Prostate gland (tissue), 2 donors: ENCODE data around the gene FAM118B. TPM values are rescaled to one million over a fixed set of nuclear protein-coding genes. Genes with fewer than 3 reads are reported as not detected.

Experiments used
- DNase-seq: peaks from one replicate; pipeline ENCODE4 v3.0.0-alpha.2; 2019; ENCODE audit warnings: low spot score
- H3K27ac ChIP-seq, 2 donors: fragments of 200-600 bp; sonication (generic); 2 replicates each; pipeline ENCODE4 v1.5.1; 2017 to 2019
- H3K27me3 ChIP-seq: fragments of 200-600 bp; sonication (generic); replicated peaks from 2 replicates; pipeline ENCODE4 v1.5.1; 2019; ENCODE audit not compliant: insufficient read depth
- H3K36me3 ChIP-seq, 2 donors: fragments of 200-600 bp; sonication (generic); 1 replicate in 1 of 2; 2 replicates in 1 of 2; pipeline versions ENCODE4 v1.5.1 to v1.8.1; 2017 to 2019
- H3K4me1 ChIP-seq: fragments of 200-600 bp; sonication (generic); replicated peaks from 2 replicates; pipeline ENCODE4 v1.5.1; 2019
- H3K4me3 ChIP-seq, 2 donors: fragments of 200-600 bp; sonication (generic); 2 replicates each; pipeline ENCODE4 v1.5.1; 2017 to 2019
- H3K9me3 ChIP-seq: fragments of 200-600 bp; sonication (generic); 2 replicates; pipeline ENCODE4 v1.5.1; 2017
- POLR2A ChIP-seq: fragments of 450-650 bp; IDR thresholded peaks from one replicate; pipeline ENCODE4 v1.6.1; 2016; ENCODE audit warnings: antibody characterized with exemption, mild to moderate bottlenecking
- POLR2AphosphoS5 ChIP-seq: sonication (generic); formaldehyde crosslinking; IDR thresholded peaks from one replicate; pipeline ENCODE4 v1.6.1; 2017; ENCODE audit warnings: antibody characterized with exemption
- WGBS: methylation state at CpG from one replicate; pipeline ENCODE4 v1.1.5; 2018; 5-methylcytosine and 5-hydroxymethylcytosine counted together
- intact Hi-C: fragments of 100-400 bp; cut with DNase I; formaldehyde crosslinking; loops from one replicate; pipeline ENCODE4 v1.14.2; 2022
- total RNA-seq, 2 donors: library from RNA; depleted of rRNA; stranded (reverse); fragments of >200 nt; gene quantifications; one replicate each; pipeline ENCODE4 v1.1.0, GENCODE V29; 2016
- TF ChIP-seq, protein P1 (sequence below), 4 experiments: fragments of 200-600 bp in 2 of 4; fragments of 450-650 bp in 2 of 4; sonication (generic) in 2 of 4; IDR thresholded peaks; 1 replicate in 3 of 4; 2 replicates in 1 of 4; pipeline ENCODE4 v1.5.1; 2016 to 2019; ENCODE audit warnings: antibody characterized with exemption in 4 of 4, mild to moderate bottlenecking in 2 of 4, moderate library complexity in 2 of 4

FAM118B gene
- total RNA-seq, 2 donors from 2014 or later, result 18.9 to 21.7 TPM

DNA sequence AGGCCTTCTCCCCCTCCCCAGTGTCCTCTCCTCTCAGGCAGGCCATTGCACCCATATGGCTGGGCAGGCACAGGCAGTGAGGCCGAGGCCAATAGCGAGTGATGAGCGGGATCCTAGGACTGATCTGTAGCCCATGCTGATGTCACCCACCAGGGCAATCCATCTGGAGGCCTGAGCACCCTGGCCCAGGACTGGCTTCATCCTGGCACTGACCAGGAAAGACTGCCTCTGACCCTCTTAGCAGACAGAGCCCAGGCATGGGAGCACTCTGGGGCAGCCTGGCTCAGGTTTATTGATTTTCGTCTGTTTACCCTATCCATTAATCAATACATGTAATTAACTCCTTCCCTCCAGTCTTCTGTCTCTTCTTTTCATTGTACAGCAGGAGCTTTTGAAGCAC lies 66.2 kb downstream of the FAM118B start:
- H3K9me3 ChIP-seq, result no peaks in the 10 kb centered on the region
- no peak for DNase-seq
- 92% methylated on average over 4 of the region's 4 CpGs for WGBS
- no peak overlapping the region for H3K4me3 ChIP-seq
- no peaks in the 10 kb centered on the region for H3K27me3 ChIP-seq
- H3K27ac ChIP-seq, result no peak overlapping the region
- no peaks in the 10 kb centered on the region for H3K4me1 ChIP-seq
- intact Hi-C loops, result no loop called here
- H3K36me3 ChIP-seq, result no peaks in the 10 kb centered on the region
- no peak for TF ChIP-seq POLR2AphosphoS5
- TF ChIP-seq POLR2A, result no peak
- TF ChIP-seq, protein P1, sequence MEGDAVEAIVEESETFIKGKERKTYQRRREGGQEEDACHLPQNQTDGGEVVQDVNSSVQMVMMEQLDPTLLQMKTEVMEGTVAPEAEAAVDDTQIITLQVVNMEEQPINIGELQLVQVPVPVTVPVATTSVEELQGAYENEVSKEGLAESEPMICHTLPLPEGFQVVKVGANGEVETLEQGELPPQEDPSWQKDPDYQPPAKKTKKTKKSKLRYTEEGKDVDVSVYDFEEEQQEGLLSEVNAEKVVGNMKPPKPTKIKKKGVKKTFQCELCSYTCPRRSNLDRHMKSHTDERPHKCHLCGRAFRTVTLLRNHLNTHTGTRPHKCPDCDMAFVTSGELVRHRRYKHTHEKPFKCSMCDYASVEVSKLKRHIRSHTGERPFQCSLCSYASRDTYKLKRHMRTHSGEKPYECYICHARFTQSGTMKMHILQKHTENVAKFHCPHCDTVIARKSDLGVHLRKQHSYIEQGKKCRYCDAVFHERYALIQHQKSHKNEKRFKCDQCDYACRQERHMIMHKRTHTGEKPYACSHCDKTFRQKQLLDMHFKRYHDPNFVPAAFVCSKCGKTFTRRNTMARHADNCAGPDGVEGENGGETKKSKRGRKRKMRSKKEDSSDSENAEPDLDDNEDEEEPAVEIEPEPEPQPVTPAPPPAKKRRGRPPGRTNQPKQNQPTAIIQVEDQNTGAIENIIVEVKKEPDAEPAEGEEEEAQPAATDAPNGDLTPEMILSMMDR (IDR thresholded peaks at IDR 0.05), result no peak

DNA sequence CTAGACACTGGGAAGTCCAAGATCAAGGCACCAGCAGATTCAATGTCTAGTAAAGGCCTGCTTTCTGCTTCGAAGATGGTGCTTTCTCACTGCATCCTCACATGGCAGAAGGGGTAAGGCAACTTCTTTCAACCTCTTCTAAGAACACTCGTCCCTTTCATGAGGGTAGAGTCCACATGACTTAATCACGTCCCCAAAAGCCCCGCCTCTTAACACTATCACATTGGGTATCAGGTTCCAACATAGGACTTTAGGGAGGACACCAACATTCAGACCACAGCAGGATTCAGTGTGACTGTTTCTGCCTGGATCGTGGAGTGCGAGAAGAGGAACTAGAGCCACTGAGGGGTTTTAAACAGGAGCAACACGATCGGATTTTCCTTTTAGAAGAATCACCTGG lies 67.6 kb downstream of the FAM118B start:
- no peak for DNase-seq
- no peaks in the 10 kb centered on the region for H3K9me3 ChIP-seq
- H3K27ac ChIP-seq, result no peak overlapping the region
- intact Hi-C loops, result no loop called here
- H3K36me3 ChIP-seq, result no peaks in the 10 kb centered on the region
- no peak overlapping the region for H3K4me3 ChIP-seq
- H3K4me1 ChIP-seq, result no peaks in the 10 kb centered on the region
- 74% methylated on average over 8 of the region's 8 CpGs for WGBS
- no peak for TF ChIP-seq POLR2A
- no peak for TF ChIP-seq POLR2AphosphoS5
- TF ChIP-seq, protein P1 (IDR thresholded peaks at IDR 0.05), result no peak
- no peaks in the 10 kb centered on the region for H3K27me3 ChIP-seq

DNA sequence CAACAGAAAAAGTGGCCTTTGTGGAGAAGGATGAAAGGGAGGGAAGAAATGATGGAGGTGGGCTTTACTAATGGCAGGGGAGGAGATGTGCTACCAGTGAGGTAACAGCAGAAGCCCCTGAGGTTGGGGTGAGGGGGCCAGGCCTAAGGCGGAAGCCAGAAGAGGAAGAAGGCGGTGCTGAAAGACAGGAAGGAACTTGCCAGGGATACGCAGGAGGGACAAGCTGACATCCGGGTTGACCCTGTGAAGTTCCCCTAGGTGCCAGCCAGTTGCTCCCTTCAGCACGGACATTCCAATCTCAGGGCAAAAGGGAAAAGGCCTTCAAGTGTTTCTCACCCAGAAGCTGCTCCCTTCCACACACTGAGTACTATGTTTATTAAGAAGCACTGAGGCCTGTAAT lies 69.0 kb downstream of the FAM118B start:
- Histone ChIP-seq H3K4me3 (no peak overlapping the region), H3K9me3 (no peaks in the 10 kb centered on the region), H3K27ac (no peak overlapping the region), H3K27me3 (no peaks in the 10 kb centered on the region), H3K36me3 (no peaks in the 10 kb centered on the region), H3K4me1 (no peaks in the 10 kb centered on the region)
- TF ChIP-seq POLR2A (no peak), POLR2AphosphoS5 (no peak)
- TF ChIP-seq, protein P1 (IDR thresholded peaks at IDR 0.05), result no peak
- no peak for DNase-seq
- intact Hi-C loops, result no loop called here
- 82% methylated on average over 5 of the region's 5 CpGs for WGBS

DNA sequence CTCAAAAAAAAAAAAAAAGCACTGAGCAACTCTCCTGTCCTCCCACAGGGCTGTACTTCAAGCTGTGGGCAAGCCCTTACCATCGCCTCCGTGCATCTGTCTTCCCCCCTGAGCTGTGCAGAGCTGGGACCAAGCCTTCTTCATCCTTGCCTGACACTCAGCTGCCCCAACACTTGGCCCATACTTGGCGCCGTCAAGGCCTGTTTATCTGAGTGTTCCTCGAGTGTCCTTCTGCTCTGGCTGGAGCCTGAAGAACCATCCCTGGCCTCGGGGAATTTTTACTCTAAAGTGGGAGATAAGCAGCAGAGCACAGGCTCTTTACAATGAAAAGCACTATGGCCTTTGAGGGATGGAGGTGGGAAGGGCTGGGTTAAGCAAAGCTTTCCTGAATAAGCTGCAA lies 69.7 kb downstream of the FAM118B start:
- no peak overlapping the region for H3K27ac ChIP-seq
- intact Hi-C loops, result no loop called here
- H3K4me3 ChIP-seq, result no peak overlapping the region
- TF ChIP-seq, protein P1 (IDR thresholded peaks at IDR 0.05), result no peak
- no peak for TF ChIP-seq POLR2AphosphoS5
- no peak for TF ChIP-seq POLR2A
- no peaks in the 10 kb centered on the region for H3K4me1 ChIP-seq
- 75% methylated on average over 6 of the region's 6 CpGs for WGBS
- H3K36me3 ChIP-seq, result no peaks in the 10 kb centered on the region
- H3K9me3 ChIP-seq, result no peaks in the 10 kb centered on the region
- no peak for DNase-seq
- no peaks in the 10 kb centered on the region for H3K27me3 ChIP-seq

DNA sequence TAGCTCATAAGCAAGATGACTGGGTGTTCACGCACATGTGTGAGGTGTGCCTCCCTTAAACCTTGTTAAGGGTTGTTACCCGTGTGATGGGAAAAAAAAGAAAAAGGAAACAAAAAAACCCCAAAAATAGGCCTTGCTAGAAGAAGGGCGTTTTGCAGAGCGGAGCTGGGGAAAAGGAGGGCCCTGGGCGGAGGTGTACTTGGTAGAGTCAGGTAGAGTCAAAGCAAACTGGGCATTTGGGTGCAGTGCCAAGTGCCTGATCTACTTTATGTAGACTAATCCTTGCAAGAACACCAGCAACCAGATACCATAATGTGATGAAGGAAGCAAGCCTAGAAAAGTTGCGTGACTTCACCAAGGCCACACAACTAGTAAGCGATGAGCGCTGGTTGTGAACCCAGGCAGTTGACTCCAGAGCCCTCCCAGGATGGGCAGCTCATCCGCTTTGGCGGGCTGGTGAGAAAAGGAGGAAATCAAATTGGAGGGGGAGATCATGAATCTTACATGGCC lies 70.1 kb downstream of the FAM118B start:
- Histone ChIP-seq H3K27ac (peak overlapping the region in 1 of 2 donors; percentile 89), H3K27me3 (no peaks in the 10 kb centered on the region), H3K9me3 (no peaks in the 10 kb centered on the region), H3K4me1 (no peaks in the 10 kb centered on the region), H3K4me3 (no peak overlapping the region), H3K36me3 (no peaks in the 10 kb centered on the region)
- DNase-seq, result no peak
- 93% methylated on average over 10 of the region's 10 CpGs for WGBS
- intact Hi-C loops, result no loop called here
- TF ChIP-seq POLR2AphosphoS5 (no peak), POLR2A (no peak)
- TF ChIP-seq, protein P1 (IDR thresholded peaks at IDR 0.05), result no peak
